HepG2 (cell line): ENCODE data around the gene RUNX3.

Experiments
- CBX5 ChIP-seq: sonication (generic); formaldehyde crosslinking; IDR thresholded peaks from 2 replicates; pipeline ENCODE4 v1.4.0; 2020; ENCODE audit warnings: missing genetic modification reagents, borderline replicate concordance
- ELK4 ChIP-seq: sonication (generic); formaldehyde crosslinking; IDR thresholded peaks from 2 replicates; pipeline ENCODE4 v1.9.0; 2021; ENCODE audit warnings: missing genetic modification reagents, borderline replicate concordance
- RAD51 ChIP-seq: fragments of 450-650 bp; IDR thresholded peaks from 2 replicates; pipeline ENCODE4 v1.6.1; 2016; ENCODE audit warnings: borderline replicate concordance
- RELA ChIP-seq: sonication (generic); formaldehyde crosslinking; IDR thresholded peaks from 2 replicates; pipeline ENCODE4 v1.4.0; 2020; ENCODE audit warnings: missing genetic modification reagents
- YY1 ChIP-seq: IDR thresholded peaks from 2 replicates; pipeline ENCODE4 v1.6.1; 2011; ENCODE audit warnings: low read length, low read depth, moderate library complexity, mild to moderate bottlenecking; ENCODE audit not compliant: insufficient read depth, insufficient replicate concordance
- ZNF225 ChIP-seq: sonication (generic); formaldehyde crosslinking; IDR thresholded peaks from 2 replicates; pipeline ENCODE4 v1.4.0; 2020; ENCODE audit warnings: mild to moderate bottlenecking, missing genetic modification reagents
- ZNF282 ChIP-seq: fragments of 450-650 bp; IDR thresholded peaks from 2 replicates; pipeline ENCODE4 v1.6.1; 2018; ENCODE audit not compliant: partially characterized antibody
- ZNF652 ChIP-seq: IDR thresholded peaks from 2 replicates; pipeline ENCODE4 v1.6.1; 2016; ENCODE audit warnings: low read depth, borderline replicate concordance

- TF ChIP-seq ZNF282 (no peak), ELK4 (CRISPR knock-in tag) (no peak), YY1 (no peak), ZNF225 (CRISPR knock-in tag) (no peak), CBX5 (CRISPR knock-in tag) (no peak), RELA (no peak), RAD51 (no peak), ZNF652 (CRISPR knock-in tag) (no peak)
These were observed 59.4 kb downstream of the RUNX3 start for GRCh38 chr1:24870551-24871195.
